ENCODE measurements around the gene COPS8.

The COPS8 gene

DNA sequence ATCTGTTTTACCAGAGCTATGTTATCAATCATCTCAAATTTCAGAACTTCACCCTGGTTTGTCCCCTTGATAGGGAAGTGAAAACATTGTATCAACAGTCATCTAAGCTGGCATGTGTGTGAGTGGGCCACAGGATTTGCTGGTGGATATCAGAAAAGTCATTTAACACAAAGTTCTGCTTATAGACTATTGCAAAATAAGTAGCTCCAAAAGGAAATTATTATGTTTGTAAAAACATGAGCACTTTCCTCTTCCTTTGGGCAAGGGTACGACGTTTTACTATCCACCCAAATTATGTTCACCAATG is 20.7 kb upstream of the COPS8 start:
- DNase-seq = no peak

DNA sequence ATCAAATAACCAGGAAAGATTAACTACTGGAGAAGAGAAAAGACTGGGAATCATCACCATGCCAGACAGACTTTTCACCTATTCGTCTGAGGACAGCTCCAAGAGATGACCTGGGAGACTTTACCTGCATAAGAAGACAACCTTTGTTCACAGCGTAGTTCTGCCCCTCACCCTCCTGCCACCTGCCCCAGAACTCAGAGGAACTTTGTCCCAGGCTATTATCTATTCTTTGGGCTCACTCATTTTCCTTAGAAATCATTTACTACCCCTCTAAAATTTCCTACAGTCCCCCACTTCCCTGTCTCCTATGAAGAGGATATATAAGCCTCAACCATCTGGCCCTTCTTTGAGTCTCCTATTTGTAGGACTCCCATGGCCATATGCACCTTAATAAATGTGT is 19.3 kb upstream of the COPS8 start:
- no peak for DNase-seq

DNA sequence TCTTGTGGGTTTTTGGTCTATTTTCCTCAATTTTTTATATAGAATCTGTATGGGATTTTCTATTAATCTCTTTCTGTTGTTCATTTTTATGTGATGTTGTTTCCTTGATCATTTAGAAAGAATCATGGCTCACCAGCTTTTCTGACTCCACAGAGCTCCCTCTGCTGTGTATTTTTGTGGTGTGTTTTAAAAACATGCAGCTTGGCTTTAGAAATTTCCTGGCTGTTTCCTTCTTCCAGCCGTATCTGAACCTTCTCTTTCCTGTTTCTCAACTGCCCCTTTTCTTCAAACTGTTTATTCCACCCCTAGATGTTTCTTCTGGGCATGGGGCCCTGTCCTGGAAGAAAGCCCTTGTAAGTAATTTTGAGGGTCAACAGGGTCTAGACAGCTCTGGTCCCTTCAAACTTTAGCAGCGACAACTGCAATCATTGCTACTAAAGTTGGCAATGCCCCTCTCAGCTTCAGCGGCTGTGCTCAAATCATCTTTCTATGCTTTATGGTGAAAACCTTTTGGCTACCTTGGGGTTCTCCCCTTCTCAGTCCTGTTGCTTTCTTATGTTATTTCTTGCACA is 17.6 kb upstream of the COPS8 start:
- DNase-seq = no peak

- peak; percentile 71 for DNase-seq
Observed at GRCh38 chr2:237072067-237072931, 13.4 kb upstream of the COPS8 start.

GRCh38 chr2:237073552-237073951 is 12.1 kb upstream of the COPS8 start:
- no peak for DNase-seq

GRCh38 chr2:237074211-237074993 is 11.3 kb upstream of the COPS8 start:
- DNase-seq = no peak

- no peak for DNase-seq
Observed at GRCh38 chr2:237075749-237076599, 9.7 kb upstream of the COPS8 start.

GRCh38 chr2:237081596-237081995 is 4.1 kb upstream of the COPS8 start:
- DNase-seq = no peak

DNA sequence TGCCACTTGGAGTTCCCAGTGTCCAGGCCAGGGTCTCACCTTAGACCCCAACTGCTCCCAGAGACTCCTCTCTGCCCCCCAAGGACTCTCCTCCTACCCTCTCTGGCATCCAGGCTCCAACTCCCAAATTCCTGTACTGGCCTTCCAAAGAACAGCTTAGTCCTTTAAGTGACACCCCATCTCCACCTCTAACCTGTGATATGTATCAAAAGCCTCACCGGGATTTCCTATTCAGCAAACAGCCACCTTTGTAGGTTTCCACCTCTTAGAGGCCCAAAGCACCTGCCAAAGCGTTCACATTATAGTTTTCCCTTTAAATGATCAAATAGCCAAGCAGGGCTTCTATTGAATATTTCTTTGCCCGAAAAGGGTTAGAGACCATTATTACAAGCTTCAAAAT is 2.7 kb upstream of the COPS8 start:
- no peak for DNase-seq

DNA sequence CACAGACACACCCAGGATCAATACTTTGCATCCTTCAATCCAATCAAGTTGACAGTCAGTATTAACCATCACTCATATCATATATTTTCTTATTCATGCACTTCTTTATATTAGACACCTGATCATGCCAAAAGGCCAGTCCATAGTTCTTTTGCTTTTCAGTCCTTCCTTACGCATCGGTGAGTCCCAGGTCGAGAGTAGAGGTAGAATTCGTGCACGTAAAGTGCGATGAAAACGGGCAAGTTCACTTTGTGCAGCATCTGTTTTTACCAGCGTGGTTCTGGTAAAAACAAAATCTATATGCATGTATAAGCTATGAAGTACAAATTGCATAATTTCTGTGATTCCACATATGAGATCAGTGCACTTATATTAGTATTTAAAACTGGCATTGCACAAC is 1.2 kb upstream of the COPS8 start:
- no peak for DNase-seq

- DNase-seq = no peak
Observed at GRCh38 chr2:237090906-237091305, 5.2 kb downstream of the COPS8 start.

GRCh38 chr2:237091779-237092436 is 6.2 kb downstream of the COPS8 start:
- no peak for DNase-seq

DNA sequence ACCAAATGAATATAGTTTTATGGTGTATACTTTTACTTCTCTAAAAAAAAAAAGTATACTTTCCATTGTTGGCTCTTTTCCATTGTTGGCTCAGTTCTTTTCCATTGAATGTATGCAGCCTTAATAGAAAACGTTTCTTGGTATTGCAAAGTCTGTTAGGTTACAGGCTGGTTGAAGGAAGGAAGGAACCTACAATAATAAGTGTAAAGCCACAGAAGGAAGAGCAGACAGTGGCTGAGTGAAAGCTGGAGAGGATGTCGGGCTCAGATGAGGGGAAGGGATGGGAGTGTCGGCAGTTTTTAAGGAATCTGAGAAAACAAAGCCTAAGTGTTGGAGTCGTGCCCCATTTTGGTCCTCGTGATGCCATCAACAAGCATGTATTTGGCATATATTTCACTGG is 6.8 kb downstream of the COPS8 start:
- no peak for DNase-seq

GRCh38 chr2:237092920-237093781 is 7.5 kb downstream of the COPS8 start:
- DNase-seq = no peak

- no peak for DNase-seq
Observed at GRCh38 chr2:237096201-237096600, 10.5 kb downstream of the COPS8 start.

DNA sequence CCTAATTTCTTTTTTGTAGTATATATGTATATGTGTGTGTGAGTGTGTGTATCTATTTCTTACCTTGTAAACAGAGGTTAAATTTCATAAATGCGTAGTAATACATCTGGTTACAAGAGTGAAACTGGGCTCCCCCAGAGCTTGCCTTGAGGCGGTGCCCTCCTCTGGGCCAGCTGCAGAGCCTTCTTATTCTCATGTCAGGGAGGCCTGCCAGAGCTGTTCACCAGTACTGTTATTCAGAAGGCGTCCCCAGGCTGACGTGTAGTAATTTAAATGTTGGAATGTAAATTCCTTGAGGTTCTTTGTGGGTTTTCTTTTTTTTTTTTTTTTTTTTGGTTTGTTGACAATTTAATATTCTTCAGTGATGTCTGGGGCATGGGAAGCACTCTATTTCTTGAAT is 11.2 kb downstream of the COPS8 start:
- no peak for DNase-seq

DNA sequence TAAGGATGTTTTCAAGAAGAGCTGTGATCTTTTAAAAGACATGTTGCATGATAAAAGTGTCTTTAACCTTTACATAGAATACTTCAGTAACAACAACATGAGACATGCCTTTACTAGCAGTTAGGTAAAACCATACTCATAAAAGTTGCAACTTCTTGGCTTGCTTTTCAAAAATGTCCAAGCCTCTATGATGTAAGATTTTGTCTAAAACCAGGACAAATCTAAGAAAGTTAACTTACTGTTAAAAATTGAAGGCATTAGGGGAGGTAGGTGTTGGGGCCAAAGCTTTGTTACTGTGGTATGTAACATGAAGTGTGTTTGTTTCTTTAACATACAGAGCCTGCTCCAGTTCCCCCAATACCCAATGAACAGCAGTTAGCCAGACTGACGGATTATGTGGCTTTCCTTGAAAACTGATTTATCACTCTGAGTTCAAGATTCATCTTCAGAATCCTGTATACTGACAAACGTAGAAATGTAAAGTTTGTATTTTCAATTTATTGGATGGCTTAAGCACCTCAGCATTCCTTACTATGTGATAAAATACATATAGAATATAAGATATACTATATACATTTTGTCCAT is 11.7 kb downstream of the COPS8 start:
- DNase-seq = no peak

- DNase-seq = no peak
Observed at GRCh38 chr2:237097911-237098702, 12.4 kb downstream of the COPS8 start.

GRCh38 chr2:237099804-237100203 is 14.1 kb downstream of the COPS8 start:
- DNase-seq = no peak
